ENCODE measurements around the gene RAMP2. TPM values are rescaled to one million over a fixed set of nuclear protein-coding genes. Genes with fewer than 3 reads are reported as not detected.

The RAMP2 gene
- total RNA-seq, 1 experiment from 2014 or later = 21.4 TPM

DNA sequence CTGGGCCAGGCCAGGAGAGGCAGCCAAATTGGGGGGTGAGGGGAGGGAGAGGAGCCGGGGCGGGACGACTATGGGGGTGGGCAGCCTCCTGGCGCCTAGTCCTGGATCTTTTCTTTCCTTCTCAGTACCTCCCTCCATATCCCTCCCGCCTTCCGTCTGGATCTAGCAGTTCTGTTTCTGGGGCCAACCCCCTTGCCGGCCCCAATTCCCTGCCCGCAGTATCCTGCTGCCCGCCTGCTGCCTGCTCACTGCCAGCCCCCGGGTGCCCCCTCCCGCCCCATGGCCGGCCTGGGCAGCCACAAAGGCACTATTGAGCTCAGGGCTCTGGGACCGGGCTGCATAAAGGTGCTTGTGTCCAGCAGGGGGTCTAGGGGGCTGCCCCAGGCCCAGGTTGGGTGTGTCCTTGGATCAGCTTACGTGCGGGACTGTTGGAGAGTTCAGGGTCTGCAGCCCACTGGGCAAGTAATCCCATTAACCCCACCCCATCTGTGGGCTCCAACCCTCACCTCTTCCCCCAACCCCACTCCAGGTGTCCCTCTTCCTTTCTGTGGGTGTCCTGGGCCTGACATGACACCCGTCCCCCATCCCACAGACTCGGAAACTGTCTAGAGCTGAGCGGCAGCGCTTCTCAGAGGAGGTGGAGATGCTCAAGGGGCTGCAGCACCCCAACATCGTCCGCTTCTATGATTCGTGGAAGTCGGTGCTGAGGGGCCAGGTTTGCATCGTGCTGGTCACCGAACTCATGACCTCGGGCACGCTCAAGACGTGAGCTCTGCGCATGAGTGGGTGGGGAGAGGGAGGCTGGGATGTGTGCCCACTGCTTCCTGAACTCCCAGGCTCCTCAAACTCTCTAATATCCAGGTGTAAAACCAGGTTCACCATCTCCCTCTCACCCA, 21.4 kb downstream of the RAMP2 start:
- Histone ChIP-seq H3K36me3 (ENCODE audit: control insufficient read depth, insufficient read depth, low read length) (no peaks in the 10 kb centered on the region; the same call in 1 of the 2 replicates), H3K9me3 (no peaks in the 10 kb centered on the region), H3K27me3 (replicated peaks; ENCODE audit: control insufficient read depth, insufficient read depth, low read length) (no peaks in the 10 kb centered on the region), H3K4me3 (ENCODE audit: low read depth, low read length) (peak overlapping the region; percentile 85), H3K4me1 (peaks cover 29% of the 10 kb centered on the region)
- no TSS peak for BruUV-seq (replicated peaks)
- Mint-ChIP-seq H3K4me1 (ENCODE audit: low read depth, unreplicated experiment) (peaks cover 19% of the 10 kb centered on the region), H3K36me3 (ENCODE audit: insufficient read depth, unreplicated experiment) (peaks cover 30% of the 10 kb centered on the region), H3K9me3 (ENCODE audit: unreplicated experiment) (no peaks in the 10 kb centered on the region), H3K4me3 (ENCODE audit: unreplicated experiment) (peak overlapping the region; percentile 76), H3K27ac (ENCODE audit: unreplicated experiment) (no peak overlapping the region), H3K27me3 (ENCODE audit: insufficient read depth, unreplicated experiment) (no peaks in the 10 kb centered on the region)
- CTCF ChIA-PET = interaction anchor here (1.8 kb wide), 1 partner anchor 19 kb away, joined by 4 read pairs; no protein-coding TSS in a partner anchor
- POLR2A ChIA-PET = interaction anchor here (0.7 kb wide), 1 partner anchor 22 kb away, joined by 3 read pairs; no protein-coding TSS in a partner anchor
- TF ChIP-seq, protein P1, sequence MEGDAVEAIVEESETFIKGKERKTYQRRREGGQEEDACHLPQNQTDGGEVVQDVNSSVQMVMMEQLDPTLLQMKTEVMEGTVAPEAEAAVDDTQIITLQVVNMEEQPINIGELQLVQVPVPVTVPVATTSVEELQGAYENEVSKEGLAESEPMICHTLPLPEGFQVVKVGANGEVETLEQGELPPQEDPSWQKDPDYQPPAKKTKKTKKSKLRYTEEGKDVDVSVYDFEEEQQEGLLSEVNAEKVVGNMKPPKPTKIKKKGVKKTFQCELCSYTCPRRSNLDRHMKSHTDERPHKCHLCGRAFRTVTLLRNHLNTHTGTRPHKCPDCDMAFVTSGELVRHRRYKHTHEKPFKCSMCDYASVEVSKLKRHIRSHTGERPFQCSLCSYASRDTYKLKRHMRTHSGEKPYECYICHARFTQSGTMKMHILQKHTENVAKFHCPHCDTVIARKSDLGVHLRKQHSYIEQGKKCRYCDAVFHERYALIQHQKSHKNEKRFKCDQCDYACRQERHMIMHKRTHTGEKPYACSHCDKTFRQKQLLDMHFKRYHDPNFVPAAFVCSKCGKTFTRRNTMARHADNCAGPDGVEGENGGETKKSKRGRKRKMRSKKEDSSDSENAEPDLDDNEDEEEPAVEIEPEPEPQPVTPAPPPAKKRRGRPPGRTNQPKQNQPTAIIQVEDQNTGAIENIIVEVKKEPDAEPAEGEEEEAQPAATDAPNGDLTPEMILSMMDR (IDR thresholded peaks at IDR 0.05; ENCODE audit: insufficient read depth in 1 of 2, low read depth in 1 of 2, low read length in 1 of 2, severe bottlenecking in 1 of 2, unreplicated experiment in 1 of 2) = no peak
- no peak for DNase-seq
- intact Hi-C loops (cut with micrococcal nuclease; ENCODE audit: unreplicated experiment) = loop anchor here (5.0 kb wide), 1 partner anchor 40 kb away; the partner anchor contains the start of gene BECN1

- Mint-ChIP-seq H3K9me3 (ENCODE audit: unreplicated experiment) (no peaks in the 10 kb centered on the region), H3K27ac (ENCODE audit: unreplicated experiment) (no peak overlapping the region), H3K4me3 (ENCODE audit: unreplicated experiment) (peak overlapping the region; percentile 40), H3K4me1 (ENCODE audit: low read depth, unreplicated experiment) (peaks cover 19% of the 10 kb centered on the region), H3K36me3 (ENCODE audit: insufficient read depth, unreplicated experiment) (peaks cover 23% of the 10 kb centered on the region), H3K27me3 (ENCODE audit: insufficient read depth, unreplicated experiment) (no peaks in the 10 kb centered on the region)
- no peaks in the 10 kb centered on the region for H3K27me3 ChIP-seq (replicated peaks; ENCODE audit: control insufficient read depth, insufficient read depth, low read length)
- TF ChIP-seq, protein P1 (IDR thresholded peaks at IDR 0.05; ENCODE audit: insufficient read depth in 1 of 2, low read depth in 1 of 2, low read length in 1 of 2, severe bottlenecking in 1 of 2, unreplicated experiment in 1 of 2) = no peak
- peaks cover 29% of the 10 kb centered on the region for H3K4me1 ChIP-seq
- no peak for DNase-seq
- intact Hi-C loops (cut with micrococcal nuclease; ENCODE audit: unreplicated experiment) = loop anchor here (5.0 kb wide), 1 partner anchor 39 kb away; the partner anchor contains the start of gene BECN1
- no peaks in the 10 kb centered on the region for H3K9me3 ChIP-seq
- H3K36me3 ChIP-seq (ENCODE audit: control insufficient read depth, insufficient read depth, low read length) = no peaks in the 10 kb centered on the region; the same call in 1 of the 2 replicates
- ChIA-PET CTCF (interaction anchor here (0.9 to 1.8 kb wide), 2 partner anchors 10 to 20 kb away, joined by 3 to 4 read pairs; partner anchors contain the start of gene VPS25), POLR2A (interaction anchor here (0.7 kb wide), 1 partner anchor 41 kb away, joined by 3 read pairs; the partner anchor contains the start of gene BECN1)
- BruUV-seq (replicated peaks) = no TSS peak
- H3K4me3 ChIP-seq (ENCODE audit: low read depth, low read length) = no peak overlapping the region
Observed at GRCh38 chr17:42783062-42783790, 22.2 kb downstream of the RAMP2 start.

- Histone ChIP-seq H3K36me3 (ENCODE audit: control insufficient read depth, insufficient read depth, low read length) (no peaks in the 10 kb centered on the region; the same call in 1 of the 2 replicates), H3K4me3 (ENCODE audit: low read depth, low read length) (no peak overlapping the region), H3K27me3 (replicated peaks; ENCODE audit: control insufficient read depth, insufficient read depth, low read length) (no peaks in the 10 kb centered on the region), H3K9me3 (no peaks in the 10 kb centered on the region), H3K4me1 (peaks cover 29% of the 10 kb centered on the region)
- no peaks in the 10 kb centered on the region for H3K9me3 Mint-ChIP-seq (ENCODE audit: unreplicated experiment)
- no peak overlapping the region for H3K4me3 Mint-ChIP-seq (ENCODE audit: unreplicated experiment)
- no peak for DNase-seq
- ChIA-PET POLR2A (interaction anchor here (0.7 kb wide), 1 partner anchor 40 kb away, joined by 3 read pairs; the partner anchor contains the start of gene BECN1), CTCF (interaction anchor here (0.9 to 1.8 kb wide), 2 partner anchors 10 to 20 kb away, joined by 3 to 4 read pairs; partner anchors contain the start of gene VPS25)
- peaks cover 19% of the 10 kb centered on the region for H3K4me1 Mint-ChIP-seq (ENCODE audit: low read depth, unreplicated experiment)
- TF ChIP-seq, protein P1 (IDR thresholded peaks at IDR 0.05; ENCODE audit: insufficient read depth in 1 of 2, low read depth in 1 of 2, low read length in 1 of 2, severe bottlenecking in 1 of 2, unreplicated experiment in 1 of 2) = no peak
- BruUV-seq (replicated peaks) = no TSS peak
- no peak overlapping the region for H3K27ac Mint-ChIP-seq (ENCODE audit: unreplicated experiment)
- intact Hi-C loops (cut with micrococcal nuclease; ENCODE audit: unreplicated experiment) = loop anchor here (5.0 kb wide), 1 partner anchor 39 kb away; the partner anchor contains the start of gene BECN1
- no peaks in the 10 kb centered on the region for H3K27me3 Mint-ChIP-seq (ENCODE audit: insufficient read depth, unreplicated experiment)
- H3K36me3 Mint-ChIP-seq (ENCODE audit: insufficient read depth, unreplicated experiment) = peaks cover 22% of the 10 kb centered on the region
Observed at GRCh38 chr17:42783791-42784138, 22.7 kb downstream of the RAMP2 start.

Measured in Caco-2 (cell line).